Neuronal stem cell (in vitro differentiated cells): ENCODE data around the gene OR4C12.
"Not testable (repeated sequence)": the region's sequence is repeated elsewhere in the genome, so short reads cannot be mapped to it uniquely, and the experiment has no call there.

Experiments used
- DNase-seq: peaks from one replicate; pipeline ENCODE4 v3.0.0-alpha.2; 2013; ENCODE audit warnings: low spot score
- H2AFZ ChIP-seq: one replicate; pipeline ENCODE4 v1.6.1; 2013; ENCODE audit warnings: mild to moderate bottlenecking, low read length, inconsistent platforms
- H2AK5ac ChIP-seq: 2 replicates; pipeline ENCODE4 v1.6.1; 2013; ENCODE audit warnings: low read depth, mild to moderate bottlenecking, inconsistent platforms, low read length, moderate library complexity, mixed read lengths
- H2BK120ac ChIP-seq: 2 replicates; pipeline ENCODE4 v1.6.1; 2013; ENCODE audit warnings: low read depth, mild to moderate bottlenecking, inconsistent platforms, low read length, moderate library complexity, mixed read lengths
- H2BK12ac ChIP-seq: one replicate; pipeline ENCODE4 v1.6.1; 2013; ENCODE audit warnings: low read length, inconsistent platforms
- H2BK15ac ChIP-seq: 2 replicates; pipeline ENCODE4 v1.6.1; 2013; ENCODE audit warnings: mild to moderate bottlenecking, low read length, inconsistent platforms, mixed read lengths
- H2BK5ac ChIP-seq: one replicate; pipeline ENCODE4 v1.6.1; 2013; ENCODE audit warnings: inconsistent platforms, mild to moderate bottlenecking, low read length, moderate library complexity
- H3K14ac ChIP-seq: one replicate; pipeline ENCODE4 v1.6.1; 2013; ENCODE audit warnings: low read length, inconsistent platforms
- H3K18ac ChIP-seq: 2 replicates; pipeline ENCODE4 v1.6.1; 2013; ENCODE audit warnings: low read length, inconsistent platforms
- H3K23ac ChIP-seq: 2 replicates; pipeline ENCODE4 v1.6.1; 2013; ENCODE audit warnings: low read depth, mild to moderate bottlenecking, mixed read lengths, low read length, inconsistent platforms; ENCODE audit not compliant: poor library complexity
- H3K27ac ChIP-seq: replicated peaks from 3 replicates; pipeline ENCODE4 v1.5.1; 2013; ENCODE audit warnings: low read length, inconsistent platforms
- H3K27me3 ChIP-seq, 3 experiments: 2 replicates each; pipeline ENCODE4 v1.6.1; 2013; ENCODE audit warnings: low read length in 3 of 3, mild to moderate bottlenecking in 2 of 3, inconsistent platforms in 1 of 3, low read depth in 1 of 3, mixed read lengths in 1 of 3, moderate library complexity in 1 of 3; ENCODE audit not compliant: control insufficient read depth in 3 of 3, insufficient read depth in 3 of 3
- H3K36me3 ChIP-seq, 2 donors: replicated peaks in 1 of 2; 2 replicates each; pipeline ENCODE4 v1.6.1; 2013; ENCODE audit warnings: low read length in 2 of 2; ENCODE audit not compliant: control insufficient read depth in 2 of 2, insufficient read depth in 2 of 2
- H3K4ac ChIP-seq: 2 replicates; pipeline ENCODE4 v1.6.1; 2013; ENCODE audit warnings: inconsistent platforms, mild to moderate bottlenecking, low read length, moderate library complexity
- H3K4me1 ChIP-seq, 2 donors: 1 replicate in 1 of 2; 2 replicates in 1 of 2; pipeline ENCODE4 v1.6.1; 2013; ENCODE audit warnings: low read length in 2 of 2, low read depth in 1 of 2; ENCODE audit not compliant: control insufficient read depth in 2 of 2, insufficient read depth in 1 of 2
- H3K4me2 ChIP-seq: one replicate; pipeline ENCODE4 v1.6.1; 2013; ENCODE audit warnings: mild to moderate bottlenecking, low read length, inconsistent platforms; ENCODE audit not compliant: insufficient read depth, poor library complexity, severe bottlenecking
- H3K4me3 ChIP-seq, 2 donors: 2 replicates each; pipeline ENCODE4 v1.5.1; 2013; ENCODE audit warnings: low read length in 2 of 2, mild to moderate bottlenecking in 2 of 2, inconsistent platforms in 1 of 2, moderate library complexity in 1 of 2
- H3K79me1 ChIP-seq: one replicate; pipeline ENCODE4 v1.6.1; 2013; ENCODE audit warnings: low read depth, mild to moderate bottlenecking, inconsistent platforms, low read length, moderate library complexity
- H3K9ac ChIP-seq: one replicate; pipeline ENCODE4 v1.6.1; 2013; ENCODE audit warnings: mild to moderate bottlenecking, low read depth, low read length, inconsistent platforms; ENCODE audit not compliant: poor library complexity
- H3K9me3 ChIP-seq, 2 donors: replicated peaks in 1 of 2; 2 replicates each; pipeline versions ENCODE3 to v1.6.1; 2013; ENCODE audit warnings: low read length in 2 of 2, mild to moderate bottlenecking in 2 of 2, inconsistent platforms in 1 of 2, low read depth in 1 of 2, mixed read lengths in 1 of 2, moderate library complexity in 1 of 2; ENCODE audit not compliant: control insufficient read depth in 2 of 2, insufficient read depth in 1 of 2
- H4K8ac ChIP-seq: one replicate; pipeline ENCODE4 v1.6.1; 2013; ENCODE audit warnings: low read depth, mild to moderate bottlenecking, inconsistent platforms, low read length, moderate library complexity
- H4K91ac ChIP-seq: one replicate; pipeline ENCODE4 v1.6.1; 2013; ENCODE audit warnings: low read length, low read depth, mild to moderate bottlenecking, inconsistent platforms; ENCODE audit not compliant: poor library complexity
- WGBS, 2 donors: extraction: QIAGEN DNeasy Blood & Tissue Kit; methylation state at CpG; one replicate each; pipeline ENCODE4 v1.1.7; 2013; ENCODE audit warnings: missing lambda C conversion rate in 2 of 2, mixed read lengths in 1 of 2; ENCODE audit not compliant: insufficient read length in 2 of 2, insufficient replicate concordance in 1 of 2; ENCODE audit errors: extremely low coverage in 2 of 2; 5-methylcytosine and 5-hydroxymethylcytosine counted together

The OR4C12 gene

GRCh38 chr11:49952091-49952490, 30.2 kb downstream of the OR4C12 start, which contains the start of gene OR4C13:
OR4C13 (plus strand) TSS chr11:49952391; CDS start chr11:49952423, 32 bp downstream.
- Histone ChIP-seq H3K4ac (no peak within 1 kb of the TSS), H3K27ac (no peak within 1 kb of the TSS), H2AK5ac (no peak within 1 kb of the TSS), H3K9ac (no peak within 1 kb of the TSS), H2BK12ac (no peak within 1 kb of the TSS), H3K36me3 (no peaks in the 10 kb centered on the region), H2BK120ac (no peak within 1 kb of the TSS), H3K4me3 (no peak within 1 kb of the TSS), H4K8ac (no peak within 1 kb of the TSS), H3K23ac (no peak within 1 kb of the TSS), H3K79me1 (no peaks in the 10 kb centered on the region), H2BK15ac (no peak within 1 kb of the TSS), H3K27me3 (no peaks in the 10 kb centered on the region), H3K4me2 (no peak within 1 kb of the TSS), H2BK5ac (no peak within 1 kb of the TSS), H3K4me1 (no peaks in the 10 kb centered on the region), H3K9me3 (peaks cover 0 to 2% of the 10 kb centered on the region in 2 donors), H4K91ac (no peak within 1 kb of the TSS), H3K14ac (no peak within 1 kb of the TSS), H2AFZ (no peak within 1 kb of the TSS), H3K18ac (no peak within 1 kb of the TSS)
- no peak for DNase-seq
- WGBS, 2 donors: no CpG with 5 or more reads among the region's 1 CpG

DNA sequence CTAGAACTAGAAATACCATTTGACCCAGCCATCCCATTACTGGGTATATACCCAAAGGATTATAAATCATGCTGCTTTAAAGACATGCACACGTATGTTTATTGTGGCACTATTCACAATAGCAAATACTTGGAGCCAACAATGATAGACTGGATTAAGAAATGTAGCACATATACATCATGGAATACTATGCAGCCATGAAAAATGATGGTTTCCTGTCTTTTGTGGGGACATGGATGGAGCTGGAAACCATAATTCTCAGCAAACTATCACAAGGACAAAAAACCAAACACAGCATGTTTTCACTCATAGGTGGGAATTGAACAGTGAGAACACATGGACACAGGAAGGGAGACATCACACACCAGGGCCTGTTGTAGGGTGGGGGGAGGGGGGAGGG, 33.6 kb downstream of the OR4C12 start:
- H2BK120ac ChIP-seq, H3K27ac ChIP-seq, H3K4me1 ChIP-seq, H2BK5ac ChIP-seq, H4K91ac ChIP-seq, H3K4me2 ChIP-seq, DNase-seq, H3K36me3 ChIP-seq, H3K14ac ChIP-seq, H3K23ac ChIP-seq, H3K9me3 ChIP-seq, H3K4me3 ChIP-seq, H3K4ac ChIP-seq, H2AFZ ChIP-seq, H2BK12ac ChIP-seq, H2AK5ac ChIP-seq, H4K8ac ChIP-seq, H3K9ac ChIP-seq, H3K27me3 ChIP-seq, H3K79me1 ChIP-seq, H2BK15ac ChIP-seq, H3K18ac ChIP-seq: not testable (repeated sequence)
- WGBS, 2 donors: no CpG with 5 or more reads among the region's 1 CpG
